ENCODE results near the gene IFITM5. TPM values are rescaled to one million over a fixed set of nuclear protein-coding genes. Genes with fewer than 3 reads are reported as not detected.

IFITM5 gene
- total and polyA plus RNA-seq, 2 of the 8 experiments (the other 6 are each of a cell fraction or from before 2014, with no cell fraction given): not detected

DNA sequence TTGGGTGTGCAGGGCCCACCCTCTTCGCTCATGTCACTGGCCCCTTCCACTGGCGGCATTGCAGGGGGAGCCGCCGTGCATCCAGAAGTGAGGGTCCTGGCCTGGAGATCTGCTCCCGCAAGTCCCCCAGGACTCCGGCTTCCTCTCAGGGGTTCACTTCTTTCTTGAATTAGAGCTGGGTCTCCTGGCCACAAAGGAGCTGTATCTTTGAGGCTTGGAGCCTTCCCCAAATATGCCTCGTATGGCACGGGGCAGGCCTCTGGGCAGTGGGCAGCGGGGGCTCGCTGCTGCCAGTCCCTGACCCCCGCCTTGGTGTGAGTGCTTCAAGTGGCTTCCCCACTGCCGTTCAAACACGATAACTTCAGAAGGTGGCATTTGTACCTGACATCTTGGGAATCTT lies 28.7 kb upstream of the IFITM5 start (continued):
- TF ChIP-seq, protein P1, sequence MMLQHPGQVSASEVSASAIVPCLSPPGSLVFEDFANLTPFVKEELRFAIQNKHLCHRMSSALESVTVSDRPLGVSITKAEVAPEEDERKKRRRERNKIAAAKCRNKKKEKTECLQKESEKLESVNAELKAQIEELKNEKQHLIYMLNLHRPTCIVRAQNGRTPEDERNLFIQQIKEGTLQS (IDR thresholded peaks at IDR 0.05; ENCODE audit: insufficient read depth, low read depth, low read length): no peak
- TF ChIP-seq TEAD4 (IDR thresholded peaks at IDR 0.05; ENCODE audit: low read depth, low read length) (no peak), RNF2 (IDR thresholded peaks at IDR 0.05; ENCODE audit: borderline replicate concordance, low read depth, low read length, missing control alignments, poor library complexity, severe bottlenecking) (no peak)
